Measurements from ENCODE around the gene WDR64.

WDR64 gene

DNA sequence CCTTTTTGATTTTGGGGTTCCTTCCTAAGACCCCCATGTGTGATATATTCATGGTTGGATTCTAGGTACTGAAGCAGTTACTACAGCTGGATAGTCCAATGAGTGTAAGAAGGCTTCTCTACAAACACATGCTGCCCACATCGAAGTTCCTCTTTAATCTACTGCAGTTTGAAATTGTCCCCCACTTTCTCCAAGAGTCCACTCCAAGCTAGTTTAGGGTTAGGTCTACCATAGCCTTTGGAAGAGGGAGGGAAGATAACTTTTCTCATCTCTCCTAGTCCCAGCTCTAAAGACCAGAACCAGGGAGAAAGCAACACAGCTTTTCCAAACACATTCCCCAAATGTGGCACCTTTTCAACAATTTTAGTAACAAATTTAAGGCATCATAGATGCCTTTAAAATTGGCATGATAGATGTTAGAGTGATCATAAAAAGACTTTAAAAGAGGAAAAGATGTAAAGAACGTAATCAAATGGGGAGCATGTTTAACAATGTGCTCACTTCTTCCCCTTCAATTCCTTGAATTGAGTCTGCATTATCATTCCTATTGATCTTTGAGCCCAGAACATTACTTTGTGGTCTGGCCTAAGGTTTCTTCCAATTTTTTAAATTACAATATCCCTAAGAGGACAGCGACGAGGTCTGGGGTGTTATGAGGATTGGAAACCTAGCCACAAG, 194.9 kb downstream of the WDR64 start:
- no peak for DNase-seq

DNA sequence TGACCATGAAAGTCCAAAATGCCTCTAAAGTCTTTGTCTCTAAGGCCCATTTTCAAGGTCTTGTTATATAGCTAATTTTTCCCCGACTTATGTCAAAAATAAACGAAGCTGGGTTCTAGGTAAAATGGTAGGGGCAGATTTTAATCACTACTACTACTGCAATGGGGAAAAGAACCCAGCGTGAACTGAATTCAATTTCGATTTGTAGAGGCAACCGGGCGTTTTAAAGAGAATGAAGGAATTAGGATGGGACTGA, 195.4 kb downstream of the WDR64 start:
- DNase-seq = no peak

GRCh38 chr1:241847796-241848685, 196.0 kb downstream of the WDR64 start, which contains the start of gene EXO1:
Gene EXO1, plus strand, starts transcription at chr1:241848204. Its CDS starts 2,222 bp downstream, at chr1:241850426.
- DNase-seq = peak; percentile 89

- no peak for DNase-seq
Measured at GRCh38 chr1:241848686-241849344, 196.7 kb downstream of the WDR64 start.

- no peak for DNase-seq
Measured at GRCh38 chr1:241849345-241849695, 197.2 kb downstream of the WDR64 start.
